Mesenchymal stem cell (in vitro differentiated cells and primary cell): ENCODE measurements around the gene SYPL2.

Source experiments
- DNase-seq: peaks from one replicate; pipeline ENCODE4 v3.0.0-alpha.2; 2013
- H2AFZ ChIP-seq: one replicate; pipeline ENCODE4 v1.6.1; 2013; ENCODE audit warnings: low read depth, mild to moderate bottlenecking, control low read depth, inconsistent platforms, low read length, moderate library complexity
- H2AK5ac ChIP-seq: 2 replicates; pipeline ENCODE4 v1.6.1; 2013; ENCODE audit warnings: low read length, moderate library complexity, mild to moderate bottlenecking, inconsistent platforms; ENCODE audit not compliant: severe bottlenecking
- H2BK120ac ChIP-seq: one replicate; pipeline ENCODE4 v1.6.1; 2013; ENCODE audit warnings: low read depth, mild to moderate bottlenecking, inconsistent platforms, low read length, moderate library complexity
- H2BK12ac ChIP-seq, 2 experiments: one replicate each; pipeline ENCODE4 v1.6.1; 2013; ENCODE audit warnings: inconsistent platforms in 2 of 2, low read length in 2 of 2, mild to moderate bottlenecking in 2 of 2, moderate library complexity in 2 of 2, control low read depth in 1 of 2
- H2BK15ac ChIP-seq: one replicate; pipeline ENCODE4 v1.6.1; 2013; ENCODE audit warnings: mild to moderate bottlenecking, low read depth, inconsistent platforms; ENCODE audit not compliant: poor library complexity, severe bottlenecking
- H2BK5ac ChIP-seq: 2 replicates; pipeline ENCODE4 v1.6.1; 2013; ENCODE audit warnings: low read depth, mild to moderate bottlenecking, low read length, control low read depth, inconsistent platforms; ENCODE audit not compliant: poor library complexity, severe bottlenecking
- H3K14ac ChIP-seq, 2 experiments: one replicate each; pipeline ENCODE4 v1.6.1; 2013; ENCODE audit warnings: inconsistent platforms in 2 of 2, low read length in 2 of 2, control low read depth in 1 of 2, mild to moderate bottlenecking in 1 of 2, moderate library complexity in 1 of 2
- H3K18ac ChIP-seq, 2 experiments: one replicate each; pipeline ENCODE4 v1.6.1; 2013; ENCODE audit warnings: inconsistent platforms in 2 of 2, low read length in 2 of 2, control low read depth in 1 of 2, low read depth in 1 of 2, mild to moderate bottlenecking in 1 of 2
- H3K23ac ChIP-seq, 2 experiments: one replicate each; pipeline ENCODE4 v1.6.1; 2013; ENCODE audit warnings: inconsistent platforms in 2 of 2, low read length in 2 of 2, mild to moderate bottlenecking in 2 of 2, moderate library complexity in 2 of 2, control low read depth in 1 of 2
- H3K27ac ChIP-seq: 2 replicates; pipeline ENCODE4 v1.5.1; 2013; ENCODE audit warnings: mild to moderate bottlenecking, moderate library complexity, low read length, control low read depth, inconsistent platforms; ENCODE audit not compliant: poor library complexity, severe bottlenecking
- H3K27me3 ChIP-seq, 2 experiments: 2 replicates each; pipeline versions ENCODE4 v1.6.1 to v1.7.0; 2013; ENCODE audit warnings: low read length in 2 of 2, mild to moderate bottlenecking in 2 of 2, moderate library complexity in 2 of 2, control low read depth in 1 of 2, inconsistent platforms in 1 of 2; ENCODE audit not compliant: control insufficient read depth in 1 of 2, insufficient read depth in 1 of 2
- H3K36me3 ChIP-seq, 2 experiments: 2 replicates each; pipeline versions ENCODE4 v1.6.1 to v1.7.0; 2013; ENCODE audit warnings: low read length in 2 of 2, control low read depth in 1 of 2, inconsistent platforms in 1 of 2, low read depth in 1 of 2, mild to moderate bottlenecking in 1 of 2; ENCODE audit not compliant: insufficient read depth in 2 of 2, control insufficient read depth in 1 of 2
- H3K4ac ChIP-seq, 2 experiments: one replicate each; pipeline ENCODE4 v1.6.1; 2013; ENCODE audit warnings: inconsistent platforms in 2 of 2, low read length in 2 of 2, mild to moderate bottlenecking in 2 of 2, moderate library complexity in 2 of 2, control low read depth in 1 of 2, low read depth in 1 of 2
- H3K4me1 ChIP-seq: 2 replicates; pipeline ENCODE4 v1.6.1; 2013; ENCODE audit warnings: low read depth, low read length, control low read depth; ENCODE audit not compliant: control insufficient read depth, insufficient read depth
- H3K4me2 ChIP-seq: 2 replicates; pipeline ENCODE4 v1.6.1; 2013; ENCODE audit warnings: low read length, mild to moderate bottlenecking, inconsistent platforms; ENCODE audit not compliant: poor library complexity, severe bottlenecking
- H3K4me3 ChIP-seq, 2 experiments: 2 replicates each; pipeline versions ENCODE4 v1.5.1 to v1.7.0; 2013; ENCODE audit warnings: low read length in 2 of 2, mild to moderate bottlenecking in 2 of 2, control low read depth in 1 of 2, low read depth in 1 of 2; ENCODE audit not compliant: insufficient read depth in 1 of 2
- H3K79me1 ChIP-seq: replicated peaks from 2 replicates; pipeline ENCODE4 v1.6.1; 2013; ENCODE audit warnings: mild to moderate bottlenecking, control low read depth, low read length, inconsistent platforms; ENCODE audit not compliant: poor library complexity, severe bottlenecking
- H3K9ac ChIP-seq: 2 replicates; pipeline ENCODE4 v1.7.0; 2013; ENCODE audit warnings: mild to moderate bottlenecking, low read length, moderate library complexity
- H3K9me3 ChIP-seq: 2 replicates; pipeline ENCODE4 v1.7.0; 2013; ENCODE audit warnings: mild to moderate bottlenecking, low read length; ENCODE audit not compliant: control insufficient read depth
- H4K8ac ChIP-seq: one replicate; pipeline ENCODE4 v1.6.1; 2013; ENCODE audit warnings: inconsistent platforms, mild to moderate bottlenecking, low read length, moderate library complexity
- H4K91ac ChIP-seq: one replicate; pipeline ENCODE4 v1.6.1; 2013; ENCODE audit warnings: mild to moderate bottlenecking, low read length, inconsistent platforms
- WGBS: methylation state at CpG from one replicate; pipeline ENCODE4 v1.1.7; 2013; ENCODE audit warnings: mixed read lengths; 5-methylcytosine and 5-hydroxymethylcytosine counted together

The SYPL2 gene

DNA sequence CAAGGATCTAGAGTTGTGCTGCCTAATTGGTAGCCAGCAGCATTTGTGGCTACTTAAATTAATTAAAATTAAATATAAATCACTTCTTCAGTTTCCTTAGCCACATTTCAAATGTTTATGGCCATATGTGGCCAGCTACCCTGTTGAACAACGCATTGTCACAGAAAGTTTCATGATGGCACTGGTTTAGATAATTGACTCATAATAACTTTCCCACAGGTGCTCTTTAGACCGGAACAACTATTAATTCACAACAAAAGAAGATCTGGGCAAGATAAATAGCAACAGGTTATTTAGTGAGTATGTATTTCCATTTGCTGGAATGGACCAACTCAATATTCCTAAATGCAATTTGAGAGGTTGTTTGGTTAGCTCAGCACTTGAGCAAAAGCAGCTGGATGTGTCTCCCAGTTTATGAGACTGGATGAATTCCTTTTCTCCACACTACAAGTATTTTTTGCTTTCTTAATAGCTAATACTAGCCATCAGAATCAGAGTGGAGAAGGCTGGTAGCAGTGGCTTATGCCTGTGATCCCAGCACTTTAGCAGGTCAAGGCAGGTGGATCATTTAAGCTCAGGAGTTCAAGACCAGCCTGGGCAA is 46.9 kb downstream of the SYPL2 start:
- H3K23ac ChIP-seq: no peak overlapping the region
- no peaks in the 10 kb centered on the region for H3K9me3 ChIP-seq
- no peak overlapping the region for H3K14ac ChIP-seq
- no peak overlapping the region for H4K8ac ChIP-seq
- DNase-seq: no peak
- 91% methylated on average over 1 of the region's 2 CpGs for WGBS
- H3K4me1 ChIP-seq: peaks cover 12% of the 10 kb centered on the region
- H2AK5ac ChIP-seq: no peak overlapping the region
- no peak overlapping the region for H3K9ac ChIP-seq
- H3K18ac ChIP-seq: no peak overlapping the region
- no peak overlapping the region for H2BK5ac ChIP-seq
- no peak overlapping the region for H2BK15ac ChIP-seq
- H2BK12ac ChIP-seq: no peak overlapping the region
- H4K91ac ChIP-seq: no peak overlapping the region
- no peaks in the 10 kb centered on the region for H3K79me1 ChIP-seq
- H3K36me3 ChIP-seq: no peaks in the 10 kb centered on the region
- H2BK120ac ChIP-seq: no peak overlapping the region
- no peak overlapping the region for H3K4me2 ChIP-seq
- no peak overlapping the region for H2AFZ ChIP-seq
- H3K4ac ChIP-seq: no peak overlapping the region
- no peak overlapping the region for H3K27ac ChIP-seq
- no peak overlapping the region for H3K4me3 ChIP-seq
- peaks cover 18 to 31% of the 10 kb centered on the region in 2 experiments for H3K27me3 ChIP-seq

DNA sequence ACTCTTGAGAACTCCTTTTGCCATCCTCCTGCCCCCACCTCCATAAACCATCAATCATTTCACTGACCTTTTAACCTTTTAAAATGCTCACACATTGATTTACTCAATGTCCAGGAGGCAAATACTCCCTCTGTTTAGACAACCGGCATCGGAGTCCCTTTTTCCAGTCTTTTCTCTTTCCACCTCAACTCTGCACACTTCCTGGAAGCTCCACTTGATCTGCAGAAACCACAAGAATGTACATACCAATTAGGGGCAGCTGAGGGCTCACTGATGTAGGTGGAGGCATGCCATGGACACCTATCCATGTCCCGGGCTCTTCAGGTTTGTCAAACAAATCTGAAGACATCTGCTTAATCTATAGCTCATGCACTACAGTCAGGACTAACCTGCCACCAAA is 48.5 kb downstream of the SYPL2 start:
- Histone ChIP-seq H3K79me1 (no peaks in the 10 kb centered on the region), H2BK15ac (no peak overlapping the region), H4K8ac (no peak overlapping the region), H3K14ac (no peak overlapping the region), H2AFZ (no peak overlapping the region), H2BK5ac (no peak overlapping the region), H2BK12ac (no peak overlapping the region), H3K4me2 (no peak overlapping the region), H3K9ac (no peak overlapping the region), H3K23ac (no peak overlapping the region), H2BK120ac (no peak overlapping the region), H3K9me3 (no peaks in the 10 kb centered on the region), H3K18ac (no peak overlapping the region), H3K27me3 (peaks cover 18 to 22% of the 10 kb centered on the region in 2 experiments), H3K4me3 (no peak overlapping the region), H3K36me3 (no peaks in the 10 kb centered on the region), H3K4ac (no peak overlapping the region), H3K27ac (no peak overlapping the region), H2AK5ac (no peak overlapping the region), H4K91ac (no peak overlapping the region), H3K4me1 (peaks cover 8% of the 10 kb centered on the region)
- no peak for DNase-seq
- 41% methylated on average over 3 of the region's 3 CpGs for WGBS

GRCh38 chr1:109516872-109517271 is 50.5 kb downstream of the SYPL2 start:
- H3K23ac ChIP-seq: no peak overlapping the region
- H3K18ac ChIP-seq: no peak overlapping the region
- H2BK5ac ChIP-seq: no peak overlapping the region
- H2AFZ ChIP-seq: no peak overlapping the region
- H4K91ac ChIP-seq: no peak overlapping the region
- 80% methylated on average over 4 of the region's 5 CpGs for WGBS
- no peak overlapping the region for H3K4ac ChIP-seq
- no peak overlapping the region for H2BK15ac ChIP-seq
- no peaks in the 10 kb centered on the region for H3K36me3 ChIP-seq
- no peak overlapping the region for H3K9ac ChIP-seq
- peak overlapping the region; percentile 14 for H2AK5ac ChIP-seq
- peaks cover 8 to 22% of the 10 kb centered on the region in 2 experiments for H3K27me3 ChIP-seq
- no peak overlapping the region for H4K8ac ChIP-seq
- no peak overlapping the region for H3K27ac ChIP-seq
- DNase-seq: no peak
- no peak overlapping the region for H2BK120ac ChIP-seq
- no peak overlapping the region for H2BK12ac ChIP-seq
- peaks cover 6% of the 10 kb centered on the region for H3K4me1 ChIP-seq
- H3K79me1 ChIP-seq: no peaks in the 10 kb centered on the region
- H3K14ac ChIP-seq: no peak overlapping the region
- no peak overlapping the region for H3K4me2 ChIP-seq
- H3K4me3 ChIP-seq: no peak overlapping the region
- no peaks in the 10 kb centered on the region for H3K9me3 ChIP-seq

- Histone ChIP-seq H3K23ac (no peak overlapping the region), H3K4me1 (peaks cover 6% of the 10 kb centered on the region), H2BK15ac (no peak overlapping the region), H3K4ac (no peak overlapping the region), H2BK12ac (no peak overlapping the region), H3K4me3 (no peak overlapping the region), H3K79me1 (no peaks in the 10 kb centered on the region), H4K91ac (no peak overlapping the region), H2BK5ac (no peak overlapping the region), H3K14ac (no peak overlapping the region), H2AFZ (no peak overlapping the region), H2AK5ac (no peak overlapping the region), H3K4me2 (no peak overlapping the region), H3K9ac (no peak overlapping the region), H4K8ac (no peak overlapping the region), H3K27me3 (peaks cover 11 to 22% of the 10 kb centered on the region in 2 experiments), H3K9me3 (no peaks in the 10 kb centered on the region), H3K36me3 (no peaks in the 10 kb centered on the region), H2BK120ac (no peak overlapping the region), H3K18ac (no peak overlapping the region), H3K27ac (no peak overlapping the region)
- 87% methylated on average over 5 of the region's 5 CpGs for WGBS
- no peak for DNase-seq
Observed at GRCh38 chr1:109517337-109517736, 51.0 kb downstream of the SYPL2 start.
